Rectal smooth muscle tissue (tissue), 1 donor: ENCODE data around the gene METTL4.

Source experiments
- H3K27ac ChIP-seq: one replicate; pipeline ENCODE4 v1.7.0; 2013; ENCODE audit warnings: low read depth, low read length, inconsistent platforms
- H3K27me3 ChIP-seq: one replicate; pipeline ENCODE4 v1.7.0; 2013; ENCODE audit warnings: low read length; ENCODE audit not compliant: control insufficient read depth, insufficient read depth
- H3K36me3 ChIP-seq: one replicate; pipeline ENCODE4 v1.7.0; 2013; ENCODE audit warnings: low read length; ENCODE audit not compliant: control insufficient read depth, insufficient read depth
- H3K4me1 ChIP-seq: one replicate; pipeline ENCODE4 v1.7.0; 2013; ENCODE audit warnings: low read length; ENCODE audit not compliant: control insufficient read depth, insufficient read depth
- H3K4me3 ChIP-seq: one replicate; pipeline ENCODE4 v1.7.0; 2013; ENCODE audit warnings: low read length
- H3K9ac ChIP-seq: one replicate; pipeline ENCODE4 v1.7.0; 2013; ENCODE audit warnings: low read length

The METTL4 gene, protein sequence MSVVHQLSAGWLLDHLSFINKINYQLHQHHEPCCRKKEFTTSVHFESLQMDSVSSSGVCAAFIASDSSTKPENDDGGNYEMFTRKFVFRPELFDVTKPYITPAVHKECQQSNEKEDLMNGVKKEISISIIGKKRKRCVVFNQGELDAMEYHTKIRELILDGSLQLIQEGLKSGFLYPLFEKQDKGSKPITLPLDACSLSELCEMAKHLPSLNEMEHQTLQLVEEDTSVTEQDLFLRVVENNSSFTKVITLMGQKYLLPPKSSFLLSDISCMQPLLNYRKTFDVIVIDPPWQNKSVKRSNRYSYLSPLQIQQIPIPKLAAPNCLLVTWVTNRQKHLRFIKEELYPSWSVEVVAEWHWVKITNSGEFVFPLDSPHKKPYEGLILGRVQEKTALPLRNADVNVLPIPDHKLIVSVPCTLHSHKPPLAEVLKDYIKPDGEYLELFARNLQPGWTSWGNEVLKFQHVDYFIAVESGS

GRCh38 chr18:2571200-2572170 is at the start of gene METTL4, which contains the start of gene NDC80:
TSS of gene METTL4 (minus strand) at chr18:2571505. CDS start at chr18:2567216, 4,289 bp downstream.
TSS of gene NDC80 (plus strand) at chr18:2571557. CDS start at chr18:2572986, 1,429 bp downstream.
- Histone ChIP-seq H3K27me3 (no peaks in the 10 kb centered on the region), H3K36me3 (no peaks in the 10 kb centered on the region), H3K4me1 (no peaks in the 10 kb centered on the region), H3K9ac (peak within 1 kb of the TSS; percentile 89), H3K27ac (peak within 1 kb of the TSS; percentile 98), H3K4me3 (peak within 1 kb of the TSS; percentile 84)

DNA sequence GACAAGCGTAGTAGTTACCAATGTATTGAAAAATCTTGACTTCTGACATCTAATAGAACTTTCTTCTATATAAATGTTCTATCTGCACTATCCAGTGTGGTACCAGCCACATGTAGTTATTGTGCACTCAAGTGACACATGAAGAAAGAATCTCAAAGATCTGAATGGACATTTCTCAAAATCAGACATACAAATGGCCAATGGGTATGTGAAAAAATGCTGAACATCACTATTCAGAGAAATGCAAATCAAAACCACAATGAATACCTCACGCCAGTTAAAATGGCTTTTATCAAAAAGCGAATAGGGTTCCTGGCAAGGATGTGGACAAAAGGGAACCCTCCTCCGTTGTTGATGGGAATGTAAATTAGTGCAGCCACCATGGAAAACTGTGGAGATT is 46.7 kb upstream of the METTL4 start:
- no peak overlapping the region for H3K27ac ChIP-seq
- H3K4me1 ChIP-seq, result no peaks in the 10 kb centered on the region
- H3K4me3 ChIP-seq, result no peak overlapping the region
- no peaks in the 10 kb centered on the region for H3K27me3 ChIP-seq
- no peaks in the 10 kb centered on the region for H3K36me3 ChIP-seq
- H3K9ac ChIP-seq, result no peak overlapping the region

- Histone ChIP-seq H3K27me3 (no peaks in the 10 kb centered on the region), H3K27ac (no peak overlapping the region)
These were observed 46.2 kb upstream of the METTL4 start for GRCh38 chr18:2617401-2617998.

DNA sequence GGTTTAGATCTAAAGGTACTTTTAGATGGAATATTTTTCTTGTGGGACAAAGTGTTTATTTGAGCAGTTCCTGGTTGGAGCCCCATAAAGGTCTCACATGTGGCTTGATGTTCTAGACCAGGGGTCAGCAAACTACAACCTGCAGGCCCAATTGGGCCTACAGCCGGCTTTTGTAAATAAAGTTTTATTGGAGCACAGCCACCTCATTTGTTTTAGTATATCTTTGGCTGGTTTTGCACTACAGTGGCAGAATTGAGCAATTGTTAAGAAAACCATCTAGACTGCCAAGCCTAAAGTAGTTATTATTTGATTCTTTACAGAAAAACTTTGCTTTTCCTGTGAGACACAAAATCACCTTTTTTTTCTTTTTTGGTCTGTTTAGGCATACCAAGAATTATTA is 41.7 kb upstream of the METTL4 start:
- Histone ChIP-seq H3K27me3 (no peaks in the 10 kb centered on the region), H3K27ac (no peak overlapping the region), H3K4me3 (no peak overlapping the region), H3K9ac (no peak overlapping the region), H3K36me3 (no peaks in the 10 kb centered on the region), H3K4me1 (no peaks in the 10 kb centered on the region)

More at GRCh38 chr18:2617401-2617998, 46.2 kb upstream of the METTL4 start:
- H3K36me3 ChIP-seq, result no peaks in the 10 kb centered on the region
- H3K4me1 ChIP-seq, result no peaks in the 10 kb centered on the region
- no peak overlapping the region for H3K4me3 ChIP-seq
- H3K9ac ChIP-seq, result no peak overlapping the region

DNA sequence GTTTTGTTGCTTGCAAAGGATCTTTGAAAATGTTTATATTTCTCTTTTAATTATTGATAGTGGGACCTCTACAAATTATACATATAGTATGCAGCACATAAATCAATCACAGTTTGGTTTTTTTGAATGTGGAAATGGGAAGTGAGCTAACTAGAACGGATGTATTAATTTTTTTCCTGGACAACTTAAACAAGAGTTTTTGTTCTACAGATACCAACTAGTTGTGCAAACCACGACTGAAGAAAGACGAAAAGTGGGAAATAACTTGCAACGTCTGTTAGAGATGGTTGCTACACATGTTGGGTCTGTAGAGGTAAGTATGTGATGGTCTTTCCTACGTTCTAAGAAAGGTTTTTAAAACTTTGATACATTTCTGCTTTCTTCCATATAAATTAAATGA is 39.2 kb upstream of the METTL4 start:
- Histone ChIP-seq H3K9ac (no peak overlapping the region), H3K27ac (no peak overlapping the region), H3K27me3 (no peaks in the 10 kb centered on the region), H3K36me3 (no peaks in the 10 kb centered on the region), H3K4me3 (no peak overlapping the region), H3K4me1 (no peaks in the 10 kb centered on the region)

GRCh38 chr18:2609604-2610003 is 38.3 kb upstream of the METTL4 start:
- Histone ChIP-seq H3K4me3 (no peak overlapping the region), H3K9ac (no peak overlapping the region), H3K27ac (no peak overlapping the region), H3K36me3 (no peaks in the 10 kb centered on the region), H3K4me1 (no peaks in the 10 kb centered on the region), H3K27me3 (no peaks in the 10 kb centered on the region)

GRCh38 chr18:2606335-2606734 is 35.0 kb upstream of the METTL4 start:
- H3K9ac ChIP-seq, result no peak overlapping the region
- H3K4me3 ChIP-seq, result no peak overlapping the region
- H3K36me3 ChIP-seq, result no peaks in the 10 kb centered on the region
- no peaks in the 10 kb centered on the region for H3K27me3 ChIP-seq
- no peaks in the 10 kb centered on the region for H3K4me1 ChIP-seq
- H3K27ac ChIP-seq, result no peak overlapping the region

DNA sequence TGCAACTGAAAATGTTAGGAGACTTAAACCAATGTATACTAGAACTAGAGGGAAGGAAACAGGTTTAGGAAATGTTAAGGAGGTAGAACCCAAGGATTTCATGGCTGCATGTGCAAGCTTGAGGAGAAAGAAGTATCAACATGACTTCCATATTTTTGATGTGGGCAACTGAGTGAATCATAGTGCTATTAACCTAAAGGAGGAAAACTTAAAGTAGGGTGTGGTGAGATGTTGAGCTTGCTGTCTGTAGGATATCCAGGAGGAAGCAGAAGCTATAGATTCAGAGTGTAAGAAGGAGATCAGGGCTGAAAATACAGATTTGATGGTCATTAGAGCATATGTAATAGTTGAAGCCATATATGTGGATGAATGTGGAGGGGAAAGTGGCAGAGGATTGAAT is 31.5 kb upstream of the METTL4 start:
- no peak overlapping the region for H3K4me3 ChIP-seq

GRCh38 chr18:2597639-2598038 is 26.3 kb upstream of the METTL4 start:
- Histone ChIP-seq H3K27me3 (no peaks in the 10 kb centered on the region), H3K4me1 (no peaks in the 10 kb centered on the region), H3K4me3 (no peak overlapping the region), H3K9ac (no peak overlapping the region), H3K36me3 (no peaks in the 10 kb centered on the region), H3K27ac (no peak overlapping the region)

More for the DNA sequence above, 31.5 kb upstream of the METTL4 start:
- Histone ChIP-seq H3K9ac (no peak overlapping the region), H3K36me3 (no peaks in the 10 kb centered on the region), H3K4me1 (no peaks in the 10 kb centered on the region), H3K27me3 (no peaks in the 10 kb centered on the region), H3K27ac (no peak overlapping the region)

GRCh38 chr18:2590303-2590702 is 19.0 kb upstream of the METTL4 start:
- Histone ChIP-seq H3K27ac (no peak overlapping the region), H3K4me1 (no peaks in the 10 kb centered on the region), H3K9ac (no peak overlapping the region), H3K36me3 (no peaks in the 10 kb centered on the region), H3K4me3 (no peak overlapping the region), H3K27me3 (no peaks in the 10 kb centered on the region)

DNA sequence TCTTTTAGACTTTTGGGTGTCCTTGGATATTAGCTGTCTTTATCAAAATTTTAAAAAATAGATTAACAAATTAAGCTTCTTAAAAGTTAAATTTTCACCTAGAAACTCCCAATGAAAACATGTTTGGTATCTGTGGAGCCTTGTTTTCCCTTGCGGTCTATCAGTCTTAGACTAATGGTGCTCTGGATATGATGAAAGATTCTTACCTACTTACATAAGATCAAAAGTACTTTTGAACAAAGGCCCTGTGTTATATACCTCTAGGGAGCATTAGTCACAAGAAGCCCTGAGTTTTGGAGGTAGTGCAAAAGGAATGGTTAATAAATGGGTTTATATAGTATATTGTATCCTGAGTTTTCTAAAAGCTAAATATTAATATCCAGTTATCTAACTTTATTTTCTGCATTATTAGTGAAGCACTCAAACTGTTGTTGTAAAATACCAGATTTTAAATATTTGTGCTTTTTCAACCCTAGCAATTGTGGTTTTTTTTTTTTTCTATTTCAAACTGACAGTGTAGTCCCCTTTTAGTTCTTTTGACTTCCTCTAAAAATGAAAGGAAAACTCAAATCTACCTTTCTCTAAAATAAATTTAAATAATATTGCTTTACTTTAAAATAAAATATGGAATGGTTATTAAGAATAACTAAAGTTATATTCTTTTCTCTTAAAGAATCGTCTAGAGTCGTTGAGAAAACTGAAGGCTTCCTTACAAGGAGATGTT is 18.2 kb upstream of the METTL4 start:
- H3K36me3 ChIP-seq, result no peaks in the 10 kb centered on the region
- no peak overlapping the region for H3K4me3 ChIP-seq
- no peak overlapping the region for H3K9ac ChIP-seq
- no peaks in the 10 kb centered on the region for H3K27me3 ChIP-seq
- H3K4me1 ChIP-seq, result no peaks in the 10 kb centered on the region
- no peak overlapping the region for H3K27ac ChIP-seq
